HG03469 (cell line): ENCODE measurements around the gene MINDY2.
"Not testable (repeated sequence)": the region's sequence is repeated elsewhere in the genome, so short reads cannot be mapped to it uniquely, and the experiment has no call there.

Source experiments
- ATAC-seq: cut with Tn5 transposase; IDR thresholded peaks from one replicate; pipeline ENCODE4 v1.9.1; 2021; ENCODE audit warnings: mild to moderate bottlenecking, moderate library complexity, moderate number of reproducible peaks; ENCODE audit not compliant: unreplicated experiment

The MINDY2 gene

DNA sequence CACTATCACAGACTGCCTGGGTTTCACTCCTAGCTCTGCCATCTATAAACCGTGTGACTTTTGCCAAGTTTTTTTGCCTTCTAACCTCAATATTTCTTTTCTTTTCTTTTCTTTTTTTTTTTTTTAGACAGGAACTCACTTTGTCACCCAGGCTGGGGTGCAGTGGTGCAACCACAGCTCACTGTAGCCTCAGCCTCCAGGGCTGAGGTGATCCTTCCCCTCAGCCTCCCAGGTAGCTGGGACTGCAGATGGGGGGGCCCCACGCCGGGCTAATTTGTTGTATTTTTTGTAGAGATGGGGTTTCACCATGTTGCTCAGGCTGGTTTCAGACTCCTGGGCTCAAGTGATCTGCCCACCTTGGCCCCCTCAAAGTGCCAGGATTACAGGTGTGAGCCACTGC, 18.4 kb upstream of the MINDY2 start:
- no peak for ATAC-seq

DNA sequence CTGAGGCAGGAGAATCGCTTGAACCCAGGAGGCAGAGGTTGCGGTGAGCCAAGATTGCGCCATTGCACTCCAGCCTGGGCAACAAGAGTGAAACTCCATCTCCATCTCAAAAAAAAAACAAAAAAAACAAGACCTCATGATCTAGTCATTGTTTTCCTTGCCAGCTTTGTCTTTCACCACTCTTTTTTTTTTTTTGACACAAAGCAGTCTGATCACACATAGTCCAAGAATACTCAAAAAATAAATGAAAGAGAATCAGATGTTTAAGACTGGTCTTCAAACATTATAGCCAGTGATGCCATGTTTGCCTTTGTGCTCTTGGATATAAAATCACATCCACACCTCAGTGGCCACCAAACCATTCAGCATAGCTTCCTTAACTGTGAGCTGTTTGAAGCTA, 15.8 kb upstream of the MINDY2 start:
- ATAC-seq = no peak

DNA sequence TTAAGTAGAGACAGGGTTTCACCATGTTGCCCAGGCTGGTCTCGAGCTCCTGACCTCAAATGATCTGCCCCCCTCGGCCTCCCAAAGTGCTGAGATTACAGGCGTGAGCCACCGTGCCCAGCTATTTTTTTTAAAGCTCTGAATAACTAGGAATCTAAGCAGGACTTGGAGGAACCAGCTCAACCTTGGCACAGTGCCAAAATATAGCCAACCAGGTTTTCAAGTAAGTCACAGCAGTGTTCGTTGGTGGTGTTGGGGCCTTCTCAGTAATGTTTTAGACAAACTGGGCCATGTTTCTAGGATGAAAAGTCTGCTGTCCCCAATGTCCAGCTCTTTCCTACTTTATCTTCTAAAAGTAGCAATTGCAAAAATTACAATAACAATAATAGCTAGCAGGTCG, 15.1 kb upstream of the MINDY2 start:
- no peak for ATAC-seq

DNA sequence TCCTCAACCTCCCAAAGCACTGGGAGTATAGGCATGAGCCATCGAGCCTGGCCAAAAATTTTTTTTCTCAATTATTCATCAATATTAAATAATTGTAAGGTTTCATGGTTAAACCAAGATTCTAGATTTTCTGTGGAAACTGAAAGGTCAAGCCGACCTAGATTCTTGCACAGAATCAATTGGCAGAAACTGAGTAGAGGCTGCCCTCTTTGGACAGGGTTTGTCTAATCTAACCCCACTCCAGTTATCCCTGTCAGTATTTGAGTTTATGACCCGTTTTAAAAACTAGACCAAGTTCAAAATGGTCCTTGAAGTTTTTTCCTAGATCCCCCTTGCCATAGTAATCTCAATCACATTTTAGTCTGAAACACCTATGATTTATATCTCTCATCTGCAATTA, 13.0 kb upstream of the MINDY2 start:
- no peak for ATAC-seq

DNA sequence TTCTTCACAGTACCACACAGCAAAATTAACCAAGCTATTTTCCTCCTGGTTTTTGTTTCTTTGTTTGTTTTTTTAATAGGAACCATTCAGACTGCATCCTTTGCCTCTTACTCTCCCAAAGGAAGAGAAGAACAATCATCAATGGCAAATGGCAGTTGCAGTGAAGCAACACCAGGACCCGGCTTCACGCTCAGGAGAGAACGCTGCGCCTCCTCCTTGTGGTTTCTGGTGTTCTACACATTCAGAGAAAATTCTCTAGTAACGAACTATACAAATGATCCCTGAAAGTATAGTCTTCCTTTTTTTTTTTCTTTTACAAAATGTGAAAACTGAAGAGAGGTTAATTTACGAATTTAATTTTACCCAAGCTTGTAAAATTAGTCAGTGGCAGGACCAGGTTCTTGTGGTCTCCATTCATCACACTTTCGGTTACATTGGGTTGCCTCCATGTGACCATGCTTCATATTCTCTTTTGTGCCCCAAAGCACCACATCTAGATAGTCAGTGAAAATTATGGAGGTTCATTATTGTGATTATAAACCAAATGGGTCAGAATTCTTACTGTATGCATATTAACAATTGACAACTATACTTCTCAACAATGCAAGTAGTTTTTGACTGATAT, 10.6 kb upstream of the MINDY2 start:
- ATAC-seq = no peak

DNA sequence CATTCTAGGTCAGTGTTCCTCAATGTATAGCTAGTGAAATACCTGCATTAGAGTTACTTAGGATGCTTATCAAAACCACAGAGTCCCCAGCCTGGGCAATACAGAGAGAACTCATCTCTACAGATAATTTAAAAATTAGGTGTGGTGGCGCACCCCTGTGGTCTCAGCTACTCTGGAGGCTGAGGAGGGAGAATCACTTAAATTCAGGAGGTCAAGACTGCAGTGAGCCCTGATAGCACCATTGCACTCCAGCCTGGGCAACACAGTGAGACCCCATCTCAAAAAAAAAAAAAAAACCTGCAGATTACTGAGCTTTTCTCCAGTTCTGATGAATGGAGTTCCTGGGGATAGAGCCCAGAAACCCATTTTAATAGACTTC, 10.1 kb upstream of the MINDY2 start:
- no peak for ATAC-seq

DNA sequence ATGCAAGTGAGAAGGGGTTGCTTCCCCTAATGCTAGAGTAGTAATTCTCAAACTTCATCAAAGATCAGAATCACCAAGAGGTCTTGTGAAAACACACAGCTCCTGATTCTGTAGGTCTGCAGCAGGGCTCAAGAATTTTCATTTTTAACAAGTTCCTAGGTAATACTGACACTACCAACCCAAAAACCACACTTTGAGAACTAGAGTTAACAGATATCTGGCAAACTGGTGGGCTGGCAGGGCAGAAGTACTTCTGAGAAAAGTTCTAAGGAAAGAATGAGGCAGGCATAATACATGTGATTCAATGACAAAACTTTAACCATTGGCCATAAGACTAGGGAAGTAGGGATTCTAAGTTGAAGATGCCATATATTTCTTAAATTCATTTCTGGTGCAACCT, 8.8 kb upstream of the MINDY2 start:
- ATAC-seq = no peak

DNA sequence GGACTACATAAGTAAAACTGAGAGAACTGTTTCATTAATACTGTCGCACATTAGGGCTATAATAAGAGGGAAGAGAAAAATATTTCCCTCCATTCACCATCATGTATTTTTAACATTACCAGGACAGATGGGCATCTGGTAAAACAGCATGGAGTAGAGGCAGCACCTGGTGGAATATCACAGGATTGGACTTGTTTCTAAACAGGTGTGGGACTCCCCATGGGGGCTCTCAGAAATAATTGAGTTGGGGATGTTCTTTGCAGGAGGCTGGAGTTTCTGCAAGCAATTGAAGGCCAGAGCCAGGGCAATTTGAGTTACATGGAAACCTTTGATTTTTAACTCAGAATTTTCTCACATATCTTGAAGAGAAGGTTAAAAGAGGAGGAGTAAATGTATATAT, 8.4 kb upstream of the MINDY2 start:
- no peak for ATAC-seq

DNA sequence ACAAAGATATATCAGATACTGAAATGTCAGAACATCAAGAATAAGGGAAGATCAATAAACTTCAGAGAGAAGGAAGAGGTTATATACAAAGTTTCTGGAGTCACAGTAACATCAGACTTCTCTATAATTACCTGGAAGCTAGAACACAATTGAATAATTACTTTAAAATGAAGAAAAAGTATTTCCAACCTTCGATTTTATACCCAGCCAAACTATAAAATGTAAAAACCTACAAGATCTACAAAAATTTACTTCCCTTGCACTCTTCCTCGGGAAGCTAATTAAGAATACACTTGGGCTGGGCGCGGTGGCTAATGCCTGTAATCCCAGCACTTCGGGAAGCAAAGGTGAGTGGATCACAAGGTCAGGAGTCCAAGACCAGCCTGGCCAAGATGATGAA, 6.6 kb upstream of the MINDY2 start:
- no peak for ATAC-seq

DNA sequence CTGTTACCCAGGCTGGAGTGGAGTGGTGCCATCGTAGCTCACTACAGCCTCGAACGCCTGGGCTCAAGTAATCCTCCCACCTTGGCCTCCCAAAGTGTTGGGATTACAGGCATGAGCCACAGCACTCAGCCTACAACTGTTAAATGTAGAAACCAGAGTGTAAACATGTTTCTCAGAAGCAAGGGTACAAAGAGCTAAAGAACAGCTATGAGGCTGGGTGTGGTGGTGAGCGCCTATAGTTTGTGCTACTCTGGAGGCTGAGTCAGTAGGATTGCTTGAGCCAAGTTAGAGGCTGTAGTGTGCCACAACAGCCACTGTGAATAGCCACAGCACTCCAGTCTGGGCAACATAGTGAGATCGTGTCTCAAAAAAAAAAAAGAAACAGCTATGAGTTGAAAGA, 4.8 kb upstream of the MINDY2 start:
- no peak for ATAC-seq

DNA sequence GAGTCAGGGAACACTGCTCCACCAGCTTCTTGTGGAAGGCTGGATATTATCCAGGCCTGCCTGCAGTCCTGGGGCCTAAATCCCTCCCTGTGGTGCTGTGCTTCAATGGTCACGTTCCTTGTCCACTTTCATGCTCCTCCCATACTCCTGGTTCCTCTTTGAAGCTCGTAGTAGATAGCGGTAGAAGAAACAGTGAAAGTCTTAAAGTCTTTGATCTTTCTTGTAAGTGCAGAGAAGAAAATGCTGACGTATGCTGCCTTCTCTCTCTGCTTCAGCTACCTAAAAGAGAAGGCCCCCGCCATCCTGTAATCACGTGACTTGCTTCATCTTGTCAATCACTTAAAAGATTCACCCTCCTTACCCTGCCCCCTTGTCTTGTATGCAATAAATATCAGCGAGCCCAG, 2.5 kb upstream of the MINDY2 start:
- not testable (repeated sequence) for ATAC-seq

DNA sequence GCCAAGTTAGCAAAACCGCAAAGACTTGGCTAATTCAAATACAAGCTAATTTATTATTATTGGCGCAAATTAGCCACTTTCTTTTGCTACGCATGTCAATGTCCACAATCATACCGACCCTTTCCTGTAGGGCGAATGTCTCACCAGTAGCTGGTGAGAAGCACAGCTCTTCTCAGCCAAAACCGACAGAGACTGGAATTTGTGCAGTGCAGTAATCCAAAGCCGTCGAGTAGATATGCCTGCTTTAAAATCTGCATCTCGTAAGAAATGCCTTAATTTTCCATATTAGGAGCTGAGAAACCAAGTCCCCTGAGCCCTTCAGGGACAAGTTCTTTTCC, 614 bp upstream of the MINDY2 start:
- no peak for ATAC-seq

DNA sequence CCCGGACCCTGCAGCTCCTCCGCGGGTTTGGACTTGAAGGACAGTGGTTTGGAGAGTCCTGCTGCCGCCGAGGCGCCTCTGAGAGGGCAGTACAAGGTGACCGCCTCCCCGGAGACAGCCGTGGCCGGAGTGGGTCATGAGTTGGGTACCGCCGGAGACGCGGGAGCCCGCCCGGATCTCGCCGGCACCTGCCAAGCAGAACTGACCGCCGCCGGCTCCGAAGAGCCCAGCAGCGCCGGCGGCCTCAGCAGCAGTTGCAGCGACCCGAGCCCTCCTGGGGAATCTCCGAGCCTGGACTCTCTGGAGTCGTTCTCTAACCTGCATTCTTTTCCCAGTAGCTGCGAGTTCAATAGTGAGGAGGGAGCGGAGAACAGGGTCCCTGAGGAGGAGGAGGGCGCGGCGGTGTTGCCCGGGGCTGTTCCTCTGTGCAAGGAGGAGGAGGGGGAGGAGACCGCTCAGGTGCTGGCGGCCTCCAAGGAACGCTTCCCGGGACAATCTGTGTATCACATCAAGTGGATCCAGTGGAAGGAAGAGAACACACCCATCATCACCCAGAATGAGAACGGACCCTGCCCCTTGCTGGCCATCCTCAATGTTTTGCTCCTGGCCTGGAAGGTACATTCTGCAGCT, 634 bp downstream of the MINDY2 start:
- ATAC-seq = no peak

DNA sequence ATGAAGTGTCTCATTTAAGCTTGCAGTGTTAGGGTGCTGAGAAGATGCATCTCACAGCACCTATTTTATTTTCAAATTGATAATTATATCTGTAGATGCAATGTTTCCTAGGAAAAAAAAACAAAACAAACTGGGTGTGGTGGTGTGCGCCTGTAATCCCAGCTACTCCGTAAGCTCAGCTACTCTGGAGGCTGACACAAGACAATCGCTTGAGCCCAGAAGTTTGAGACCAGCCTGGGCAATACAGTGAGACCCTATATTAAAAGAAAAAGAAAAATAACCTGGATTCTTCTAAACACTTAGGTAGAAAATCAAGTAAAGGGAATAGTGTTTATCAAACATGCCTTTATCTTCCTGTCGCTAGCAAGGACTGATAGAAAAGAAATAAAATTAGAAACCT, 1.9 kb downstream of the MINDY2 start:
- no peak for ATAC-seq

DNA sequence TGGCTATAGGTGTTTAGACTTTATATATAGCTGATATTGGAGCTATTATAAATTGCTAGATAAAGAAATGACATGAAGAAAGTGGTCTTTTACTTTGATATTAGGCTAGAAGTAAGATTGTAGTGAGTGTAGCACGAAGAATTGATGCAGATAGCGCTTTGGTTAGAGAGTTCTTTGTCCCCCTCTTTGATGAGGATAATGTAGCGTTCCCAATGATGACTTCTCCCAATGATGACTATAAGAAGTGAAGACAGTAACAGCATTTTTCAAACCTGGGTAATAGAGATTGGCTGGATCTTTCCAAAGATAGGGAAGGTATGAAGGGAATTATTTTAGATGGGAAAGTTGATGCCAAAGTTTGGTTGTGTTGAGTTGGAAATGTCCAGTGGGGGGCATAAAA, 4.3 kb downstream of the MINDY2 start:
- ATAC-seq = no peak

DNA sequence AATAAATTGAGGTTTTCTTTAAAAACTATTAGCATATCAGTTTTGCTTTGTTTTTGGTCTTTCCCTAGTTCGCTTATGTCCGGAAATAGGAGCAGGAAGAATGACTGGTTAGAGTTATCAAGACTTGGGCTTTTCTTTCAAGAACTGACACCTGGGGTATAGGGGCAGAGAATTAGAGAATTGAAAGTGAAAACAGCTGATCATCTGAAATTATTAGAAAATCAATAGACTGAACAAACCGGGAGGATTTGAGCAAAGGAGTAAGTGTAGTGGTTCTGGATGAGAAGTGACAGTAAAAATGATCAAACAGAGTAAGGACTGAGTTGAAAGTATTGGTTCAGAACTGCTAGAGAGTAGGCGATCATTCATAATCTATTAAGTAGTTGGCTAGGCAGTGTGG, 6.0 kb downstream of the MINDY2 start:
- ATAC-seq = no peak

DNA sequence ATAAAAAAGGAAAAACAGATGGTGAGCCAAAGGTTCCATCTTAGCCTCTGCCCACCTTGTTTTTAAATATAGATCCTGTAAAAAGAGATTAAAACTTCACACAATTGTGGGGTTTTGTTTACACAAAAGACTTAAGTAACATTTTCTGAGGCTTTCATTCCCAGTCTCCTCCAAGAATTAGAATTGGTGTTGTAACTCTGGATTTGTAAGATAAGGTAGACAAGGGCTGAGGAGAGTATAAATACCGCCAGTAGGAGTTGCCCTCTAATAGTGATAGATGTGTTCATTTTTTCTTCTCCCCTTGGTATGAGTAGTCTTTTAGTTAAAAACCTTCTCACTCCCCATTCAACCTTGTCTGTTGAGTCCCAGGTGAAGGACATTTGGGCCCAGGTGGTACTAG, 8.5 kb downstream of the MINDY2 start:
- no peak for ATAC-seq

DNA sequence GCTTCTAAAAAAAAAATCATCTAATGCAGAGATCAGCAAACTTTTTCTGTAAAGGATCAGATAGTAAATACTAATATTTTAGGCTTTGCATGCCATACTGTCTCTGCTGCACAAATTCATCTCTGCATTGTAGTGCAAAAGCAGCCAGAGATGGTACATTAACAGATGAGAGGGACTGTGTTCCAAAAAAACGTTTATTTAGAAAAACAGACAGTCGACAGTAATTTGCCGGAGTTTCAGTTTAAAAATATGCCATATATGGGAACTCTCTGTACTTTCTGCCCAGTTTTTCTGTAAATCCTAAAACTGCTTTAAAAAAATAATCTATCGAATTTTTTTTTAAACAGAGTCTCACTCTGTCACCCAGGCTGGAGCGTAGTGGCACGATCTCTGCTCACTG, 14.3 kb downstream of the MINDY2 start:
- ATAC-seq = no peak

DNA sequence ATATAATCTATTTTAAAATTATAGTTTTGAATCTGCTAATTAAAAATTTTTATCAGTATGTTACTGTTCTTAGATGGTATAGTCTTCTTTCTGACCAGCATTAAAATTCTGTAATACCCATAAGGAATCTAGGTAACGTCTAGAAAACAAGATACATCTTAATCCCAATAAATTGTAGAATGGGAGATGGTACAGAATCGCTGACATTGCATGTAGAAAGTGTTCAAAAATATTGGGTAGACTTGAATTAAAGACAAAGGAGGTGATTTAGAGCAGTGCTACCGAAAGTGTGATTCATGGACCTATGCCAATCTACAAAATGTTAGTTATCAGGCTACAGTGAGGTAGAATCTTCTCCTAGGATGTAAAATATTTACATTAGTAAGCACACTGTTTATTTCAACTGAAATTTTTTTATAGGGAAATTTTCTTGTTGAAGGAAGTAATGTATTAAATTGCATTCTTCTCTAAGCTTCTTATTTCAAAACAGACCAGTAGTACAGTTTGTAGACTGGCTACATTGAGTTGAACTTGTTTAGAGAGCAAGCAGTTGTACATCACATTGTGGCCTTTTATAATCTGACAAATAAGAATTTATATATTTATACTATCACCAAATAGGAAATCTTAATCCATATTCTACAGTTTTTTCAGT, 17.1 kb downstream of the MINDY2 start:
- no peak for ATAC-seq

DNA sequence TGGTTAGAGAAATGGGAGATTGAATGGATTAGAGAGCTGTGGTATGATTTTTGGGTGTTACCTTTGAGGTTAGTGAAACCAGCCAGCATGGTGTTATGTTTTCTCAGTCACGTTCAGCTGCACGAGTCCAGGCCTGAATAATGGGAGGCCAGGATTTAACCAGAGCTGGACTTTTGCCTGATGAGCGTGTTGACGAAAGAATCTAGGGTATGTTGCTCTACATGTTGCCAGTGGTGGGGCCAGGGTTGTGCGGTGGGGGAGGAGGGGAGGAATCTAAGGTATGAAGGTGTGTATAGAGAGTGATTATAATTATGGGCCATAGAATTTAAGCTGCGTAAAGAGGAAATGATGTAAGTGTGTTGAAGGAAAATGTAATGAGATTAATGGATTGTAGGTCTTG, 22.8 kb downstream of the MINDY2 start:
- ATAC-seq = no peak

DNA sequence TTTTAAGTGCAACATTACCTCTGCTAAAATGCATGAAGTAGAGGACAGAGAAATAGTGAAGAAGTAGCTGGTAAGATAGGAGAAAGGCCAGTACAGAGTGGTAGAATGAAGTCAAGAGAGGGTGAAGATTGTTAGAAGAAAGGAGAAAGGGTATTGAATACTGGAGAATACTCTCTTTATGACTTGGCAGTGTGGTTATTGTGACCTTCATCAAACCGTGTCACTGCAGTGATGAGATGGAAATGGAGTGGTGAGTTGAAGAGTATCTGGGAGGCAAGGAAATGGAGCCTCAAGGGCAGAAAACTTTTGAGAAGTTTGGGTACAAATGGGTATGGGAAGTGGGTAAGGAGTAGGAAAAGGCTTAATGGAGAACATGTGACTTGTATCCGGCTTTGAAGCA, 24.7 kb downstream of the MINDY2 start:
- no peak for ATAC-seq

DNA sequence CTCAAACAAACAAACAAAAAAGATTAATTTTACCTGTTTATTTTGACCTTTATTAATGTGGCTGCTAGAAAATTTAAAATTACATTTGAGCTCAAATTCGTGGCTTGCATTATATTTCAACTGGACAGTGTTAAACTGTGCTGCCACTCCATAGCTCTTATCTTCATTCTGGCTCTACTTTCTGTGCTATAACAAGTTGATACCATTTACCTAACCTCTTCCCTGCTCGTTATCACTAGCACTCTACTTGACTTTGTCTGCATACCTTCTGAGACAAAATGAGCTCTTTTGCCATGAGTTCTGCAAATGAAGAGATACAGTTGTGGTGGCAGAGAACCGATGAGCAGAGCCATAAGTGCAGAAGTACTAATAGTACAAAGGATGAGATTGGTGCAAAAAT, 26.4 kb downstream of the MINDY2 start:
- no peak for ATAC-seq

DNA sequence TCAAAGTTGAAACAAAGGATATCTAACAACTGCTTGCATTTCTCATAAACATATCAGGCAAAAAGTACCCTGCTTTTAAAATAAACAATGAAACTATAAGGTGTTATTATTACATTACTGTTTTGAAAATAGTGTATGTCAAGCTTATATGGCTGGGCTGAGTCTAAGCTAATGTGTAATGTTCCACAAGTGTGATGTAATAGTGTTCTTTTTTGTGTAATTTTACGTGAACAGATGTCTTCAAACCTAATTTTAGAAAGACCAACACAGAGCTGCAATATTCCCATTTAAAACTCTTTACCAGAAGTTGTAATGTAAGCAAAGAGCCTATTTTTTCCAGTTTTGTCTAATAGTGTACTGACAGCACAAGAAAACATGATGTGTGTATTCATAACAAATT, 34.0 kb downstream of the MINDY2 start:
- no peak for ATAC-seq
